Activated T-cell treated with anti-CD3 and anti-CD28 coated beads, Interleukin-2, amount 50 U/mL, for 72 hours (primary cell): ENCODE measurements around the gene TTF1. TPM values are rescaled to one million over a fixed set of nuclear protein-coding genes. Genes with fewer than 3 reads are reported as not detected.

Experiments used
- ATAC-seq, 2 donors: fragments of 150-1000 bp; cut with Tn5 transposase; replicated peaks in 1 of 2; 2 replicates each; pipeline ENCODE4 v1.10.0; 2021; ENCODE audit warnings: moderate library complexity in 2 of 2, mild to moderate bottlenecking in 1 of 2
- DNase-seq, 2 donors: peaks; one replicate each; pipeline ENCODE4 v3.0.0; 2021 to 2022; ENCODE audit warnings: mixed read lengths in 1 of 2
- H3K27ac Mint-ChIP-seq: one replicate; pipeline ENCODE4 v1.8.0; 2022; ENCODE audit warnings: mild to moderate bottlenecking, moderate library complexity, mixed read lengths
- H3K27me3 Mint-ChIP-seq: one replicate; pipeline ENCODE4 v1.8.0; 2022; ENCODE audit warnings: low read depth, mixed read lengths
- H3K36me3 Mint-ChIP-seq, 2 donors: one replicate each; pipeline ENCODE4 v1.8.0; 2022; ENCODE audit warnings: mixed read lengths in 2 of 2, mild to moderate bottlenecking in 1 of 2; ENCODE audit not compliant: insufficient read depth in 2 of 2
- H3K4me1 Mint-ChIP-seq: one replicate; pipeline ENCODE4 v1.8.0; 2022; ENCODE audit warnings: low read depth, mixed read lengths
- H3K4me3 Mint-ChIP-seq, 2 donors: one replicate each; pipeline ENCODE4 v1.8.0; 2022; ENCODE audit warnings: mild to moderate bottlenecking in 2 of 2, mixed read lengths in 2 of 2, moderate library complexity in 2 of 2
- H3K9me3 Mint-ChIP-seq, 2 donors: one replicate each; pipeline ENCODE4 v1.8.0; 2022; ENCODE audit warnings: mixed read lengths in 2 of 2
- total RNA-seq, 2 donors: library from RNA; stranded (reverse); gene quantifications; one replicate each; pipeline ENCODE4 v1.2.3, GENCODE V29; 2022

TTF1 gene
- total RNA-seq, 2 donors from 2014 or later, result 23.0 to 23.3 TPM

DNA sequence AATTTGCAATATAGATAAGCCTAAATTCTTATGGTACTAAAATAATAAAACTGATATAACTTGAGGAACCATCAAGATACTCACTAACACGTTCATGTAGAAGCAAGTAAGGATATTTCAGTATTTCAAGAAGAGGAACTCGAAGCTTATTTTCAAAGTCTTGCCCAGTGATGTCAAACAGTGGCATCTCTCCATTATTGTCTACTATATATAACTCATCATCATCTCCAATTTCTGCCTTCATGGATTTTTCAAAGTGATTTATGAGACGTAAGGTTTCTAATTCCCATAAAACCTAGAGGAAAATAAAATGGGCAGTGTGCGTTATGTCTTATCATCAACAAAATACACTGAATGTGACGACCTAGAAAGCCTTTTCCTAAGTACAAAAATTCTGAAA is 60.5 kb downstream of the TTF1 start:
- no peaks in the 10 kb centered on the region for H3K27me3 Mint-ChIP-seq
- H3K4me1 Mint-ChIP-seq, result peaks cover 35% of the 10 kb centered on the region
- no peaks in the 10 kb centered on the region for H3K9me3 Mint-ChIP-seq
- DNase-seq (no peak), ATAC-seq (no peak)
- peaks cover 8 to 52% of the 10 kb centered on the region in 2 donors for H3K36me3 Mint-ChIP-seq
- H3K4me3 Mint-ChIP-seq, result no peak overlapping the region
- peak overlapping the region; percentile 33 for H3K27ac Mint-ChIP-seq

GRCh38 chr9:132341177-132341840 is 65.3 kb downstream of the TTF1 start:
- Mint-ChIP-seq H3K4me1 (peaks cover 8% of the 10 kb centered on the region), H3K9me3 (no peaks in the 10 kb centered on the region), H3K36me3 (peaks cover 5 to 46% of the 10 kb centered on the region in 2 donors), H3K4me3 (no peak overlapping the region), H3K27me3 (no peaks in the 10 kb centered on the region), H3K27ac (peak overlapping the region; percentile 45)
- ATAC-seq, result no peak
- DNase-seq, result no peak

DNA sequence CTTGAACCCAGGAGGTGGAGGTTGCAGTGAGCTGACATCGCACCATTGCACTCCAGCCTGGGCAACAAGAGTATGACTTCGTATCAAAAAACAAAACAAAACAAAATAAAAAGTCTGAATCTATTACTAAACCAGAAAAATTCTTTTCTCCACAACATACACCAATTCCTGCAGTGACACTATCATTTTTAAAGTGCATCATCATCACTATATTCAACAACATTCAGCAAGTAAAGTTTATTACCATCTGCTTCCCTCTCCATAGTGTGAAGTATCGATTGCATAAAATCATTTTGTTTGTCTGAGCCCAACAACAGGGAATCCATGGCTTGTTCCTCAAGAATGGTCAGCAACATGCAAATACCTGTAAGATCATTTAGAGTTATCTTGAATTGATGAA is 72.3 kb downstream of the TTF1 start:
- no peak overlapping the region for H3K27ac Mint-ChIP-seq
- DNase-seq (no peak), ATAC-seq (no peak)
- H3K9me3 Mint-ChIP-seq, result no peaks in the 10 kb centered on the region
- peaks cover 19 to 53% of the 10 kb centered on the region in 2 donors for H3K36me3 Mint-ChIP-seq
- peaks cover 5% of the 10 kb centered on the region for H3K4me1 Mint-ChIP-seq
- no peak overlapping the region for H3K4me3 Mint-ChIP-seq
- no peaks in the 10 kb centered on the region for H3K27me3 Mint-ChIP-seq

GRCh38 chr9:132333556-132333955 is 73.1 kb downstream of the TTF1 start:
- DNase-seq (no peak), ATAC-seq (no peak)
- H3K27me3 Mint-ChIP-seq, result no peaks in the 10 kb centered on the region
- peaks cover 13% of the 10 kb centered on the region for H3K4me1 Mint-ChIP-seq
- no peak overlapping the region for H3K4me3 Mint-ChIP-seq
- no peak overlapping the region for H3K27ac Mint-ChIP-seq
- peaks cover 0 to 1% of the 10 kb centered on the region in 2 donors for H3K9me3 Mint-ChIP-seq
- H3K36me3 Mint-ChIP-seq, result peaks cover 24 to 62% of the 10 kb centered on the region in 2 donors

DNA sequence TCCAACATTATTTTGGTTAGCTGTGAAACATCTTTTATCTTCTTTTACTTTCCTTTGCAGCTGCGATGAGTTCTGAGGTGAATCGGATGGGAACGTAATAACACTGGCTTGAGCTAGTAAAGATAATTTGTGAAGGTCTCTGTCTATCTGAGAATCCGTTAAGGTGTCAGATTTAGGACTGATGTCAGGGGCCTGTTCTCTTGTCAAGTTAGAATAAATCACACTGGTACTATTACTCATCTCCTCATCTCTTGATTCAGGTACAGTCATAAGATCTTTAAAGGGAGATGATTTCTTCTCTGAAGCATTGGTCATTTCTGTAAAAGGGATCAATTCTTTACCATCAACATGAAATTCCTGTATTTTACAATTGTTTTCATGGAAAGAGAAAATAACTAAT is 78.1 kb downstream of the TTF1 start:
- Mint-ChIP-seq H3K4me1 (peaks cover 39% of the 10 kb centered on the region), H3K27ac (peak overlapping the region; percentile 7), H3K36me3 (peaks cover 28 to 66% of the 10 kb centered on the region in 2 donors), H3K4me3 (no peak overlapping the region), H3K27me3 (no peaks in the 10 kb centered on the region), H3K9me3 (peaks cover 0 to 5% of the 10 kb centered on the region in 2 donors)
- ATAC-seq, result no peak
- DNase-seq, result no peak

GRCh38 chr9:132327537-132327936 is 79.1 kb downstream of the TTF1 start:
- peaks cover 0 to 5% of the 10 kb centered on the region in 2 donors for H3K9me3 Mint-ChIP-seq
- H3K4me3 Mint-ChIP-seq, result no peak overlapping the region
- ATAC-seq (no peak), DNase-seq (no peak)
- no peaks in the 10 kb centered on the region for H3K27me3 Mint-ChIP-seq
- no peak overlapping the region for H3K27ac Mint-ChIP-seq
- peaks cover 30 to 69% of the 10 kb centered on the region in 2 donors for H3K36me3 Mint-ChIP-seq
- peaks cover 39% of the 10 kb centered on the region for H3K4me1 Mint-ChIP-seq

Other genes starting within 250 kb of the TTF1 start
- gene NTNG2, start 244.8 kb downstream of the TTF1 start, total RNA-seq, result 1 to 10 TPM; 3.2 to 5.4 TPM
- gene SETX, start 51.9 kb downstream of the TTF1 start, total RNA-seq, result 10 to 100 TPM; 53.7 to 55.9 TPM
- not detected for gene CFAP77, start 3.4 kb upstream of the TTF1 start, total RNA-seq
- not detected for gene BARHL1, start 175.8 kb upstream of the TTF1 start, total RNA-seq